Activated T-cell treated with anti-CD3 and anti-CD28 coated beads, Interleukin-2, amount 50 U/mL, for 1 hour (primary cell): ENCODE results near the gene CCT5.
"Not testable (repeated sequence)": the region's sequence is repeated elsewhere in the genome, so short reads cannot be mapped to it uniquely, and the experiment has no call there.

Experiments
- DNase-seq: peaks from one replicate; pipeline ENCODE4 v3.0.0-alpha.2; 2020

The CCT5 gene

GRCh38 chr5:10303201-10303600 lies 53.1 kb downstream of the CCT5 start:
- no peak for DNase-seq

DNA sequence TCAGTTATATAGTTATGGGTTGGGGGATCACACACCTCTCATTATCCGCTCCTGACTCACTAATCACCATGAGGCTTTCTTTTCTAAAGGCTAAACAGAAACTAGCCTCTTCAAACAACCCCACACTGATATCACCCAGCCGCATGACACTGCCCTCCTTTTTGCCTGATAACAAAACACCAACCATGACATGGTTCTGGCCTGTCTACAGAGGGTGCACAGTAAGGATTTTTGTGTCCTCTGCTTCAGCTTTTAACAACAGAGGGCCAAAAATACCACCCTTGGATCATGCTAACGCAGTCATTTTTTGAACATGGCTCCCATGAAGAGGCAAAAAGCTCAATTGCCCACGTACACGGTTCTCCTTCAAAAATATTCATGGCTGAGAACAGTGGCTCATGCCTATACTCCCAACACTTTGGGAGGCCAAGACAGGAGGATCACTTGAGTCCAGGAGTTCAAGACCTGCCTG lies 53.7 kb downstream of the CCT5 start:
- no peak for DNase-seq

GRCh38 chr5:10304932-10305331 lies 54.9 kb downstream of the CCT5 start:
- DNase-seq: no peak

DNA sequence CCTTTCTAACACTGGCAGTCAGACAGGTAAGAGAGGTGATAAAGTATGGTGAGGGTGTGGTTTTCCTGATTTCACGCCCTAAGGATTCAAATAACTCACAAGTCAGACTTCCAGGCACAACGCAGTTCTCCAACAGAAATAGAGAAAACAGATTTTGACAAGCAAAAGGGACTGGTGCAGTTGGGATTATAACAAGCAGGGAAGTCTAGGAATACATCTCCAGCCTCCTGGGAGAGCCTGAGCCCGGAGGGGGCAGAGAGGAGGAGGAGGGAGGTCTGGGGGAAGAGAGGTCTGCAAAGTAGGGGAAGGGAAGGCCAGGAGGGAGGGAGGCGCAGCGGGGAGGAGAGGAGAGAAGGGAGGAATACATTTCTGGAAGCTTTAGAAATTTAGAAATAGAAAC lies 56.0 kb downstream of the CCT5 start:
- no peak for DNase-seq

- DNase-seq: no peak
These were observed 56.7 kb downstream of the CCT5 start for GRCh38 chr5:10306806-10307205.

DNA sequence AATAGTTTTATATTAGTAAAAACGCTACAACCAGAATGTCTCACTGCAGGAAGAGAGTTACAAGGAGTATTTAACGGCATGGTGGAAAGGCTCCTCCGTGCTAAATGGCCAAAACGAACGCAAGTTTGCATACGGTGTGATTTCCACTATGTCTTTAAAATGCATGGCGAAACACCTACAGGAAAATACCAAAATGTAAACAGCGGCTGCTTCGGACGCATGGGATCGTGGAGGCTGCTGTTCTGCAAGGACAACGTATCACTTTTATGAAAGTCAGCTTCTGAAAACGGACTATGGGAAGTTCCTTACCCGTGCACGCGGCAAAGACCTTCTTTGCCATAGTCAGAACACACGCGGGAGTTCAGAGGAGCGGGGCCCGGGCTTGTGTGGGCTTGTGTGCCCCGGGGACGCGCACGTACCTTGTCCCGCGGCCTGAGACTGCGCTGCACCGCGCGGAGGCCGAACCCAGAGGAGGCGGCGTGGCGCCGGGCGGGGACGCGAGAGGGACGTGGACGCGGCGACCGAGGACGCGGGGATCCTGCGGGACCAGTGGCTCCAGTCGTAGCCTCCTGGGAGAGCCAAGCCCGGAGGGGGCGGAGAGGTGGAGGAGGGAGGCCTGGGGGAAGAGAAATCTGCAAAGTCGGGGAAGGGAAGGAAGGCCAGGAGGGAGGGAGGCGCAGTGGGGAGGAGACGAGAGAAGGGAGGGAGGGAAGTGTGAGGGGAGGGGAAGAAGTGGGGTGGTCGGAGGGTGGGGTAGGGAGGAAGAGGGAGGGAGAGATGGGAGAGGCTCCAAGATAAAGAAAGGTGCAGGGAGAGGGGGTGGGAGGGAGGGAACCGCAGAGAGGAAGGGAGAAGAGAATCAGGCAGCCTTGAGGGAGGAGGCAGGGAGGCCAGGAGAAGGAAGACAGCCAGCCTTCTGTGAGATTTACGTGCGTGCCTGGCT lies 57.4 kb downstream of the CCT5 start, which contains the start of gene CMBL:
Gene CMBL (minus strand): TSS at position 697 of the 943 bp plus-strand sequence. CDS start 17,140 bp downstream, outside the sequence.
- peak; percentile 33 for DNase-seq

DNA sequence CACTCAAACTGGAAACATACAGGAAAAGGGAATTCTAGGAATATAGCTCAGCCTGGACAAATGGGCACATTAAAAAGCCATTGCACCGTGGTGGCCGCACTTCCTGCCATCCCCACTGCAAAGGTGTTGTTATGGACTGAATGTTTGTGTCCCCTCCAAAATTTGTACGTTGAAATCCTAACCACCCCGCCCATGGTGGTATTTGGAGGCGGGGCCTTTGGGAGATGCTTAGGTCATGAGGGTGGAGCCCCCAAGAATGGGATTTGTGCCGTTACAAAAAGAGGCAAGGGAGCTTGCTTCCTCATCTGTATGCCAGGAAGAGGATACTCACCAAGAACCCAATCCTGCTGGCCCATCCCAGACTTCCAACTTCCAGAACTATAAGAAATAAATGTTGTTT lies 58.8 kb downstream of the CCT5 start:
- no peak for DNase-seq

DNA sequence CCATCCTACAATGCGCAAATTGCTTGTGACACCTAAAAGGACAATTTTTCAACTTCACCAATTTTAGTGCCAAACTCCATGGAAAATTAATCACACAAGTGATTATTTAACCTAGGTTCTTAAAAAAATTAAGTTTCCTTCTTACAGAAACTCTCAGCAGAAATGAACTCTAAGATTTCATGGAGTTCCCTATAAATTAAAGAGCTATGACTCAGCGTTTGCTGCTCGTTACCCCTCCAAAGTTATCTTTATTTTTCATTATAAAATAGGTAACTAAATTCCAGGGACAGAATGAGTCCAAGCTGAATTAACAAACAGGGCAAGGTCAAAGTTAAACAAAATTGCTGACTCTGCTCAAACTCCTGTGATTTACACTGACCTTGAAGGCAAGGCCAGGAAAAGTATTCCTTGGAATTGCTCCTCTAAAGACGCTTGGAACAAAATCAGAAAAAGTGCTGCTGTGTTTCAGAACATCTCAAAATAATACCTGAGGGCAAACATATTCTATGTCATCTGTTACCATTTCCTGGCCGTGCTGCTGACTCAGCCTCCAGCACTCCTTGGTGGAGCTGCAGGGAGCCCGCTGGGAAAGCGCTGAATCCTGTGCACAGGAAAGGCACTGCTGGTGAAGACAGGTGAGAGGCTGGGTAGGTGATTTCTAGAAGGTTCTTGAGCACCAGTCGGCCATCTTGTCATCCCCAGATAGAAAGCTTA lies 60.1 kb downstream of the CCT5 start:
- no peak for DNase-seq

DNA sequence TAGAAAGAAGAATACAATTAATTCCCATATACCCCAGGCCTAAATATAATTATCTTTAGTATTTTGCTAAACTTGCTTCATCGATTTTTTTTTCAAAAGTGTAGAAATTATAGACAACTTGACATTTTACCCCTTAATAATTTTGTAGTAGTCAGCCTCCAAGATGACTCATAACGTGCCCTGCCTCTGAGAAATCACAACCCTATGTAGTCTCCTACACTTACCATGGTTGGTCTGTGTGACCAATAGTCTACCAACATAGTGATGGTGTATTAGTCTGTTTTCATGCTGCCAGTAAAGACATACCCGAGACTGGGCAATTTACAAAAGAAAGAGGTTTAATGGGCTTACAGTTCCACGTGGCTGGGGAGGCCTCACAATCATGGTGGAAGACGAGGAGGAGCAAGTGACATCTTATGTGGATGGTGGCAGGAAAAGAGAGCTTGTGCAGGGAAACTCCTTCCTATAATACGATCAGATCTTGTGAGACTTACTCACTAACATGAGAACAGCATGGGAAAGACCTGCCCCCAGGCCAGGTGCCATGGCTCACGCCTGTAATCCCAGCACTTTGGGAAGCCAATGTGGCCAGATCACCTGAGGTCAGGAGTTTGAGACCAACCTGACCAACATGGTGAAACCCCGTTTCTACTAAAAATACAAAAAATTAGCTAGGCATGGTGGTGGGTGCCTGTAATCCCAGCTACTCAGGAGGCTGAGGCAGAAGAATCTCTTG lies 60.9 kb downstream of the CCT5 start:
- not testable (repeated sequence) for DNase-seq

- no peak for DNase-seq
These were observed 61.7 kb downstream of the CCT5 start for GRCh38 chr5:10311595-10312425.

DNA sequence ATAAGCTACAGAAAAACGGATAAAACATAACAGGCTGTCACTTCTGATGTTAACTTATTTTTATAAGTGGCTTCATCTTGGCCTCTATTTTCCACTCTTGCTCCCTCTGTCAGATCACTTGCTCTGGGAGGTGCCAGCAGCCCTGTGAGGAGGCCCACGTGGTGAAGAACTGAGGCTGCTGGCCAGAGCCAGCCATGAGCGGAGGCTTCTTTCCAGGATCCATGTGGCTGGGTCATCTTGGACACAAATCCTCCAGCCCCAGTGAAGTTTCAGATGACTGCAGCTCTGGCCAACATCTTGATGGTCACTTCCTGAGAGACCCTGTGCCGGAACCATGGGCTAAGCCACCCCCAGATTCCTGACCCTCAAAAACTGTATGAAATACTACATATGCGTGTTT lies 65.1 kb downstream of the CCT5 start:
- no peak for DNase-seq
